Suprapubic skin (tissue), 3 donors: ENCODE data around the gene MCOLN3.

ENCODE experiments used
- CTCF ChIP-seq, 2 donors: fragments of 200-600 bp in 1 of 2; fragments of 450-650 bp in 1 of 2; sonication (generic) in 1 of 2; IDR thresholded peaks; one replicate each; pipeline ENCODE4 v1.5.1; 2016 to 2019; ENCODE audit warnings: antibody characterized with exemption in 2 of 2, mild to moderate bottlenecking in 1 of 2, moderate library complexity in 1 of 2
- POLR2AphosphoS5 ChIP-seq, 3 donors: sonication (generic); formaldehyde crosslinking; IDR thresholded peaks; one replicate each; pipeline ENCODE4 v1.6.1; 2017; ENCODE audit warnings: antibody characterized with exemption in 3 of 3

- TF ChIP-seq CTCF (IDR thresholded peaks at IDR 0.05) (no peak), POLR2AphosphoS5 (IDR thresholded peaks at IDR 0.05) (no peak)
These were observed 45.3 kb upstream of the MCOLN3 start for GRCh38 chr1:85093644-85094043.
